Smooth muscle cell (in vitro differentiated cells): Measurements from ENCODE around the gene SPATA24. TPM values are rescaled to one million over a fixed set of nuclear protein-coding genes. Genes with fewer than 3 reads are reported as not detected.
"Not testable (repeated sequence)": the region's sequence is repeated elsewhere in the genome, so short reads cannot be mapped to it uniquely, and the experiment has no call there.

Source experiments
- DNase-seq: peaks from one replicate; lab custom pipeline; 2025; ENCODE audit not compliant: unreplicated experiment; lab: John Stamatoyannopoulos, UW
- H2AFZ ChIP-seq: fragments of 200-600 bp; sonication (generic); 2 replicates; pipeline ENCODE4 v1.6.0; 2016; ENCODE audit warnings: antibody characterized with exemption, low read depth, mild to moderate bottlenecking
- H3F3A ChIP-seq: fragments of 200-600 bp; sonication (generic); 2 replicates; pipeline ENCODE4 v1.6.0; 2017; ENCODE audit warnings: antibody characterized with exemption, low read depth
- H3K27ac ChIP-seq: fragments of 200-600 bp; sonication (generic); 2 replicates; pipeline ENCODE4 v1.5.1; 2016; ENCODE audit warnings: low read depth, mild to moderate bottlenecking
- H3K27me3 ChIP-seq: fragments of 200-600 bp; sonication (generic); 2 replicates; pipeline ENCODE4 v1.6.1; 2016; ENCODE audit warnings: low read depth, mild to moderate bottlenecking
- H3K36me3 ChIP-seq: fragments of 200-600 bp; sonication (generic); 2 replicates; pipeline ENCODE4 v1.5.1; 2016; ENCODE audit warnings: low read depth
- H3K4me1 ChIP-seq: fragments of 200-600 bp; sonication (generic); 2 replicates; pipeline ENCODE4 v1.5.1; 2016; ENCODE audit warnings: low read depth
- H3K4me2 ChIP-seq: fragments of 200-600 bp; sonication (generic); 2 replicates; pipeline ENCODE4 v1.6.0; 2016; ENCODE audit warnings: mild to moderate bottlenecking
- H3K4me3 ChIP-seq: fragments of 200-600 bp; sonication (generic); 2 replicates; pipeline ENCODE4 v1.5.1; 2016; ENCODE audit warnings: mild to moderate bottlenecking
- H3K79me2 ChIP-seq: fragments of 200-600 bp; sonication (generic); 2 replicates; pipeline ENCODE4 v1.6.0; 2016; ENCODE audit warnings: low read depth, mild to moderate bottlenecking
- H3K9ac ChIP-seq: fragments of 200-600 bp; sonication (generic); 2 replicates; pipeline ENCODE4 v1.6.0; 2016; ENCODE audit warnings: low read depth
- H3K9me3 ChIP-seq: fragments of 200-600 bp; sonication (generic); replicated peaks from 2 replicates; pipeline ENCODE4 v1.5.1; 2016; ENCODE audit warnings: low read depth
- H4K20me1 ChIP-seq: fragments of 200-600 bp; sonication (generic); 2 replicates; pipeline ENCODE4 v1.6.0; 2016; ENCODE audit warnings: low read depth
- CTCF ChIP-seq: fragments of 200-600 bp; sonication (generic); IDR thresholded peaks from 2 replicates; pipeline ENCODE4 v1.5.1; 2017; ENCODE audit warnings: borderline replicate concordance, mild to moderate bottlenecking, antibody characterized with exemption; ENCODE audit not compliant: insufficient read depth, poor library complexity, severe bottlenecking
- WGBS: methylation state at CpG from one replicate; pipeline ENCODE4 v1.1.7; 2016; ENCODE audit warnings: low lambda C conversion rate; 5-methylcytosine and 5-hydroxymethylcytosine counted together
- polyA plus RNA-seq: library from polyadenylated mRNA; unstranded; fragments of >200 nt; fragmentation: Nextera tagmentation; extraction: Ambion mirVana; gene quantifications from 2 replicates; pipeline ENCODE4 v1.2.1, GENCODE V29; 2016
- total RNA-seq: library from RNA; depleted of rRNA; stranded (reverse); fragments of >200 nt; gene quantifications from 2 replicates; pipeline ENCODE4 v1.2.3, GENCODE V29; 2014

The SPATA24 gene
- total and polyA plus RNA-seq, 2 experiments from 2014 or later, result 2.0 to 2.6 TPM

GRCh38 chr5:139410121-139410992 is 6.5 kb upstream of the SPATA24 start:
- WGBS, result 71% methylated on average over 6 of the region's 6 CpGs
- H4K20me1 ChIP-seq, result no peaks in the 10 kb centered on the region
- no peaks in the 10 kb centered on the region for H3K4me1 ChIP-seq
- no peak for TF ChIP-seq CTCF
- no peaks in the 10 kb centered on the region for H3K9me3 ChIP-seq
- no peak overlapping the region for H3K4me2 ChIP-seq
- no peak overlapping the region for H3K9ac ChIP-seq
- H2AFZ ChIP-seq, result no peak overlapping the region
- no peaks in the 10 kb centered on the region for H3F3A ChIP-seq
- H3K79me2 ChIP-seq, result no peaks in the 10 kb centered on the region
- no peaks in the 10 kb centered on the region for H3K36me3 ChIP-seq
- H3K27ac ChIP-seq, result peak overlapping the region; percentile 51
- no peak for DNase-seq
- H3K27me3 ChIP-seq, result no peaks in the 10 kb centered on the region
- H3K4me3 ChIP-seq, result no peak overlapping the region

- H3K36me3 ChIP-seq, H3K9ac ChIP-seq, DNase-seq, H4K20me1 ChIP-seq, H3K79me2 ChIP-seq, H2AFZ ChIP-seq, H3K4me3 ChIP-seq, H3K4me1 ChIP-seq, H3K9me3 ChIP-seq, H3K27ac ChIP-seq, H3K4me2 ChIP-seq, H3F3A ChIP-seq, H3K27me3 ChIP-seq: not testable (repeated sequence)
- WGBS, result 87% methylated on average over 5 of the region's 5 CpGs
These were observed 5.2 kb upstream of the SPATA24 start for GRCh38 chr5:139409116-139409515.

- Histone ChIP-seq H3K36me3 (no peaks in the 10 kb centered on the region), H3K9ac (no peak overlapping the region), H3K4me3 (no peak overlapping the region)
These were observed 4.3 kb upstream of the SPATA24 start for GRCh38 chr5:139408191-139408590.

GRCh38 chr5:139407517-139407916 is 3.6 kb upstream of the SPATA24 start:
- H3K4me2 ChIP-seq, result no peak overlapping the region
- no peaks in the 10 kb centered on the region for H3K79me2 ChIP-seq
- no peak for DNase-seq
- no peaks in the 10 kb centered on the region for H3K9me3 ChIP-seq
- TF ChIP-seq CTCF, result no peak
- no peak overlapping the region for H3K4me3 ChIP-seq
- H3K9ac ChIP-seq, result no peak overlapping the region
- H3K36me3 ChIP-seq, result no peaks in the 10 kb centered on the region
- H4K20me1 ChIP-seq, result no peaks in the 10 kb centered on the region
- no peaks in the 10 kb centered on the region for H3K27me3 ChIP-seq
- peaks cover 8% of the 10 kb centered on the region for H3K4me1 ChIP-seq
- H3K27ac ChIP-seq, result no peak overlapping the region
- peaks cover 4% of the 10 kb centered on the region for H3F3A ChIP-seq
- H2AFZ ChIP-seq, result no peak overlapping the region

More at GRCh38 chr5:139408191-139408590, 4.3 kb upstream of the SPATA24 start:
- H3K9me3 ChIP-seq, result no peaks in the 10 kb centered on the region
- no peak for TF ChIP-seq CTCF
- WGBS, result 97% methylated on average over 7 of the region's 7 CpGs
- H3K4me1 ChIP-seq, result peaks cover 8% of the 10 kb centered on the region
- no peaks in the 10 kb centered on the region for H4K20me1 ChIP-seq
- peaks cover 3% of the 10 kb centered on the region for H3F3A ChIP-seq
- H3K27ac ChIP-seq, result no peak overlapping the region
- no peak overlapping the region for H3K4me2 ChIP-seq
- no peak overlapping the region for H2AFZ ChIP-seq
- H3K27me3 ChIP-seq, result no peaks in the 10 kb centered on the region
- H3K79me2 ChIP-seq, result no peaks in the 10 kb centered on the region
- no peak for DNase-seq
